Adrenal gland (tissue), 12 donors: ENCODE data around the gene ICA1. TPM values are rescaled to one million over a fixed set of nuclear protein-coding genes. Genes with fewer than 3 reads are reported as not detected.

ENCODE experiments used
- DNase-seq, 7 donors: peaks; one replicate each; pipeline ENCODE4 v3.0.0-alpha.2; 2019 to 2020
- H3K27ac ChIP-seq, 5 donors: fragments of 200-600 bp; sonication (generic) in 4 of 5; 1 replicate in 3 of 5; 2 replicates in 2 of 5; pipeline versions ENCODE4 v1.5.1 to v1.8.0; 2016 to 2020; ENCODE audit warnings: mild to moderate bottlenecking in 1 of 5
- H3K27me3 ChIP-seq: fragments of 200-600 bp; 2 replicates; pipeline ENCODE4 v1.8.0; 2021
- H3K36me3 ChIP-seq, 2 donors: fragments of 200-600 bp; replicated peaks in 1 of 2; 1 replicate in 1 of 2; 2 replicates in 1 of 2; pipeline versions ENCODE4 v1.5.1 to v1.8.0; 2018 to 2022
- H3K4me1 ChIP-seq, 2 donors: fragments of 200-600 bp; replicated peaks in 1 of 2; 1 replicate in 1 of 2; 2 replicates in 1 of 2; pipeline versions ENCODE4 v1.5.1 to v1.8.0; 2018 to 2021
- H3K4me3 ChIP-seq, 4 donors: fragments of 200-600 bp; sonication (generic) in 3 of 4; one replicate each; pipeline ENCODE4 v1.5.1; 2016 to 2018
- H3K9me3 ChIP-seq, 3 donors: fragments of 200-600 bp; sonication (generic) in 1 of 3; replicated peaks in 1 of 3; 1 replicate in 2 of 3; 2 replicates in 1 of 3; pipeline versions ENCODE4 v1.5.1 to v1.8.0; 2016 to 2021
- POLR2A ChIP-seq, 2 donors: fragments of 450-650 bp; IDR thresholded peaks; one replicate each; pipeline ENCODE4 v1.6.1; 2017; ENCODE audit warnings: antibody characterized with exemption in 2 of 2, mild to moderate bottlenecking in 2 of 2, moderate library complexity in 1 of 2
- WGBS, 4 donors: extraction: QIAGEN DNeasy Blood & Tissue Kit in 2 of 4; methylation state at CpG; one replicate each; pipeline versions ENCODE4 v1.1.5 to v1.1.7; 2013 to 2017; 5-methylcytosine and 5-hydroxymethylcytosine counted together
- intact Hi-C, 2 donors: fragments of 100-400 bp; cut with DNase I; formaldehyde crosslinking; loops; one replicate each; pipeline versions ENCODE4 v1.14.1 to v1.15.0; 2022 to 2023
- polyA plus RNA-seq, 3 donors: library from polyadenylated mRNA; stranded (reverse); fragments of 200-250 nt in 2 of 3; fragments of 350-450 nt in 1 of 3; fragmentation: Illumina TruSeq in 1 of 3; extraction: RNeasy Lipid Tissue Mini Kit (QIAGEN cat#74804) in 1 of 3; gene quantifications; one replicate each; pipeline ENCODE4 v1.2.3, GENCODE V29; 2013 to 2014
- total RNA-seq, 9 donors: library from RNA; depleted of rRNA in 4 of 9; stranded (reverse); fragments of >200 nt in 4 of 9; fragments of 120-200 nt in 1 of 9; fragmentation: NEBNext Ultra II Directional in 1 of 9; extraction: Animal tissue kit (Norgen Biotek cat#: 25700) in 1 of 9; gene quantifications; one replicate each; pipeline versions ENCODE4 v1.1.0 to v1.2.4, GENCODE V29; 2013 to 2023
- TF ChIP-seq, protein P1 (sequence below), 6 experiments: fragments of 450-650 bp in 4 of 6; fragments of 200-600 bp in 2 of 6; sonication (generic) in 1 of 6; IDR thresholded peaks; 1 replicate in 5 of 6; 2 replicates in 1 of 6; pipeline versions ENCODE4 v1.5.1 to v1.8.0; 2016 to 2021; ENCODE audit warnings: antibody characterized with exemption in 6 of 6, mild to moderate bottlenecking in 2 of 6, moderate library complexity in 1 of 6
- donor health status: healthy with polysubstance abuse.
- donor health status: Bipolar disorder and iron deficiency.
- donor health status: DM: yes; HTN: yes; CAD: no.
- donor health status: DM: no; HTN: no; CAD: no.
- donor health status: DM: no; HTN: no; CAD: no.
- donor health status: DM: yes; HTN: yes; CAD: no.

The ICA1 gene
- total and polyA plus RNA-seq, 12 donors = 5.0 to 16.1 (median 8.4) TPM; not detected in 1

- no peak for TF ChIP-seq POLR2A (IDR thresholded peaks at IDR 0.05)
- TF ChIP-seq, protein P1, sequence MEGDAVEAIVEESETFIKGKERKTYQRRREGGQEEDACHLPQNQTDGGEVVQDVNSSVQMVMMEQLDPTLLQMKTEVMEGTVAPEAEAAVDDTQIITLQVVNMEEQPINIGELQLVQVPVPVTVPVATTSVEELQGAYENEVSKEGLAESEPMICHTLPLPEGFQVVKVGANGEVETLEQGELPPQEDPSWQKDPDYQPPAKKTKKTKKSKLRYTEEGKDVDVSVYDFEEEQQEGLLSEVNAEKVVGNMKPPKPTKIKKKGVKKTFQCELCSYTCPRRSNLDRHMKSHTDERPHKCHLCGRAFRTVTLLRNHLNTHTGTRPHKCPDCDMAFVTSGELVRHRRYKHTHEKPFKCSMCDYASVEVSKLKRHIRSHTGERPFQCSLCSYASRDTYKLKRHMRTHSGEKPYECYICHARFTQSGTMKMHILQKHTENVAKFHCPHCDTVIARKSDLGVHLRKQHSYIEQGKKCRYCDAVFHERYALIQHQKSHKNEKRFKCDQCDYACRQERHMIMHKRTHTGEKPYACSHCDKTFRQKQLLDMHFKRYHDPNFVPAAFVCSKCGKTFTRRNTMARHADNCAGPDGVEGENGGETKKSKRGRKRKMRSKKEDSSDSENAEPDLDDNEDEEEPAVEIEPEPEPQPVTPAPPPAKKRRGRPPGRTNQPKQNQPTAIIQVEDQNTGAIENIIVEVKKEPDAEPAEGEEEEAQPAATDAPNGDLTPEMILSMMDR (IDR thresholded peaks at IDR 0.05) = no peak
- no peak overlapping the region for H3K27ac ChIP-seq
- intact Hi-C loops = no loop called here
- no peaks in the 10 kb centered on the region for H3K27me3 ChIP-seq
- 80 to 91% (median 83%) methylated on average over 5 of the region's 5 CpGs for WGBS, 4 donors
- no peaks in the 10 kb centered on the region for H3K9me3 ChIP-seq
- no peak for DNase-seq
- no peaks in the 10 kb centered on the region for H3K36me3 ChIP-seq
- H3K4me1 ChIP-seq = no peaks in the 10 kb centered on the region
- no peak overlapping the region for H3K4me3 ChIP-seq
Observed at GRCh38 chr7:8205537-8205936, 56.4 kb downstream of the ICA1 start.

DNA sequence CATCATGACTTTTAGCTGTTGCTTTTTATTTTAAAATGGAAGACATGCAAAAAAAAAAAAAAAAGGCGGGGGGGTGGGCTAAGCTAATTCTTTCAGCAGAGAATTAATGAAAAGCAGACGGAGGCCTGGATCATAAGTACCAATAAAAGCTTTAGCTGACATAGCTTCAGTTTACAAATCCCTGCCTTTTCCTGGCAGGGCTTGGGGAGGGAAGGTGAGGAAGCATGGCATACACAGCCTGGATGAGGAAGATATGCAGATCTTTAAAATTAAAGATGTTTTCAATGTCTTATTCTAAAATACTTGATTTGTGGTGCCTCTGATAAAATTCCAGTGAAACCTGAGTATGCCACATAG lies 57.0 kb downstream of the ICA1 start:
- intact Hi-C loops = no loop called here
- Histone ChIP-seq H3K36me3 (no peaks in the 10 kb centered on the region), H3K27ac (no peak overlapping the region), H3K27me3 (no peaks in the 10 kb centered on the region), H3K4me3 (no peak overlapping the region), H3K4me1 (no peaks in the 10 kb centered on the region), H3K9me3 (no peaks in the 10 kb centered on the region)
- WGBS, 4 donors = 73 to 86% (median 79%) methylated on average over 2 of the region's 2 CpGs
- no peak for DNase-seq
- TF ChIP-seq, protein P1 (IDR thresholded peaks at IDR 0.05) = no peak
- no peak for TF ChIP-seq POLR2A (IDR thresholded peaks at IDR 0.05)

DNA sequence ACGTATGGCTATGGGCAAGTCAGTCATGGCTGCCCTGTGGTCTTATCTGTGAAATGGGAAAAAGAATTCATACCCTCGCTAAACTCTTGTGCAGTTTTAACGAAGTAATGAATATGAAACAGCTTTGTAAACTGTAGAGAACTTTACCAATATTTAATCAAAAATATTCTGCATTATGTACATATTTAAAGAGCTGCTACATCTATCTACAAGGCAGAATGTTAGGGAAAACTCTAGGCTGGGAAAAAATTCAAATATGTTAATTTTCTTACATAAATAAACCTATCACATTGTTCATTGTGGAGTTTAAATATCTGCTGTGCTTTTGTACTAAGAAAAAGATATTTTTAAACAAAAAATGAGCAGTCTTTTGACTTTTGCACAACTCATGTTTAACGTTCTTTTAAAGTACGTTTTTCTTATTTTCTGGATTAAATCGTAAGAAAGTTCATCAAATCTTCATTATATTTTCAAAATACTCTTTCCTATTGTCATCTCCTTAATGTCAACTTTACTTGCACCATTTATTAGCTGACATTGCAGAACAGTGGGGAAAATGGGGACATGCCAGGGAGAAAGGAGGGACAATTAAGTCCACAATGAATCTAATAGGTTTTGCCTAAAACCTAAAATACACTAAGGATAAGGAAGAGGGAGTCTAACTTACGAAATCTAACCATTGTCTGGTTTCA lies 57.5 kb downstream of the ICA1 start:
- TF ChIP-seq, protein P1 (IDR thresholded peaks at IDR 0.05) = no peak
- no peak for TF ChIP-seq POLR2A (IDR thresholded peaks at IDR 0.05)
- no peak for DNase-seq

GRCh38 chr7:8201846-8202441 lies 60.0 kb downstream of the ICA1 start:
- no peaks in the 10 kb centered on the region for H3K4me1 ChIP-seq
- no peak for TF ChIP-seq POLR2A (IDR thresholded peaks at IDR 0.05)
- TF ChIP-seq, protein P1 (IDR thresholded peaks at IDR 0.05) = no peak
- DNase-seq = no peak
- no peaks in the 10 kb centered on the region for H3K9me3 ChIP-seq
- no peak overlapping the region for H3K4me3 ChIP-seq
- no peaks in the 10 kb centered on the region for H3K36me3 ChIP-seq
- H3K27ac ChIP-seq = no peak overlapping the region
- H3K27me3 ChIP-seq = no peaks in the 10 kb centered on the region
- intact Hi-C loops = no loop called here
- 48 to 67% (median 52%) methylated on average over 3 of the region's 3 CpGs for WGBS, 4 donors

More for the DNA sequence above, 57.5 kb downstream of the ICA1 start:
- no peaks in the 10 kb centered on the region for H3K27me3 ChIP-seq
- no peaks in the 10 kb centered on the region for H3K9me3 ChIP-seq
- H3K27ac ChIP-seq = no peak overlapping the region
- H3K36me3 ChIP-seq = no peaks in the 10 kb centered on the region
- WGBS, 4 donors = 86 to 90% (median 87%) methylated on average over 7 of the region's 7 CpGs
- no peak overlapping the region for H3K4me3 ChIP-seq
- intact Hi-C loops = no loop called here
- no peaks in the 10 kb centered on the region for H3K4me1 ChIP-seq
